GM23338 (cell line): ENCODE results near the gene SOWAHA. TPM values are rescaled to one million over a fixed set of nuclear protein-coding genes. Genes with fewer than 3 reads are reported as not detected.

Experiments
- ATAC-seq: fragments of 200-7000 bp; cut with Tn5 transposase; 3 replicates; pipeline ENCODE4 v1.9.1; 2020
- DNase-seq: peaks from one replicate; pipeline ENCODE4 v3.0.0-alpha.2; 2015; ENCODE audit warnings: low spot score
- H2AFZ ChIP-seq: fragments of 200-600 bp; sonication (generic); 2 replicates; pipeline ENCODE4 v1.8.0; 2016; ENCODE audit warnings: antibody characterized with exemption, mild to moderate bottlenecking, moderate library complexity
- H3F3A ChIP-seq: fragments of 200-600 bp; sonication (generic); replicated peaks from 2 replicates; pipeline ENCODE4 v1.8.0; 2017; ENCODE audit warnings: antibody characterized with exemption, mixed run types, low read depth
- H3K27ac ChIP-seq: fragments of 200-600 bp; sonication (generic); 2 replicates; pipeline ENCODE4 v1.6.1; 2016; ENCODE audit warnings: low read depth
- H3K27me3 ChIP-seq: fragments of 200-600 bp; sonication (generic); 2 replicates; pipeline ENCODE4 v1.8.0; 2016; ENCODE audit warnings: mild to moderate bottlenecking, mixed run types, moderate library complexity; ENCODE audit not compliant: insufficient read depth
- H3K36me3 ChIP-seq: fragments of 200-600 bp; sonication (generic); 2 replicates; pipeline ENCODE4 v1.8.0; 2016; ENCODE audit warnings: mild to moderate bottlenecking; ENCODE audit not compliant: insufficient read depth
- H3K4me1 ChIP-seq: fragments of 200-600 bp; sonication (generic); 2 replicates; pipeline ENCODE4 v1.8.0; 2016; ENCODE audit warnings: mild to moderate bottlenecking, moderate library complexity; ENCODE audit not compliant: insufficient read depth
- H3K4me2 ChIP-seq: fragments of 200-600 bp; sonication (generic); 2 replicates; pipeline ENCODE4 v1.7.1; 2017; ENCODE audit warnings: mixed run types
- H3K4me3 ChIP-seq: fragments of 200-600 bp; sonication (generic); 2 replicates; pipeline ENCODE4 v1.6.1; 2016; ENCODE audit warnings: mixed run types
- H3K79me2 ChIP-seq: fragments of 200-600 bp; sonication (generic); replicated peaks from 2 replicates; pipeline ENCODE4 v1.8.0; 2017; ENCODE audit warnings: mild to moderate bottlenecking; ENCODE audit not compliant: insufficient read depth
- H3K9me2 ChIP-seq: fragments of 200-600 bp; sonication (generic); 2 replicates; pipeline ENCODE4 v1.8.0; 2017; ENCODE audit not compliant: insufficient read depth
- H4K20me1 ChIP-seq: fragments of 200-600 bp; sonication (generic); replicated peaks from 2 replicates; pipeline ENCODE4 v1.8.0; 2017; ENCODE audit warnings: mild to moderate bottlenecking; ENCODE audit not compliant: insufficient read depth
- H3K27ac Mint-ChIP-seq: 2 replicates; pipeline ENCODE4 v1.8.0; 2020; ENCODE audit warnings: inconsistent platforms, mild to moderate bottlenecking, moderate library complexity, mixed read lengths
- H3K27me3 Mint-ChIP-seq: 3 replicates; pipeline ENCODE4 v1.8.0; 2022; ENCODE audit warnings: low read depth, mild to moderate bottlenecking, moderate library complexity, mixed read lengths, inconsistent platforms; ENCODE audit not compliant: insufficient read depth, poor library complexity
- H3K36me3 Mint-ChIP-seq: 3 replicates; pipeline ENCODE4 v1.8.0; 2021; ENCODE audit warnings: low read depth, mild to moderate bottlenecking, inconsistent platforms, moderate library complexity, mixed read lengths
- H3K4me1 Mint-ChIP-seq: 3 replicates; pipeline ENCODE4 v1.8.0; 2020; ENCODE audit warnings: mild to moderate bottlenecking, inconsistent platforms, mixed read lengths
- H3K4me3 Mint-ChIP-seq: 3 replicates; pipeline ENCODE4 v1.8.0; 2021; ENCODE audit warnings: moderate library complexity, mild to moderate bottlenecking, inconsistent platforms, mixed read lengths
- H3K9me3 Mint-ChIP-seq: 3 replicates; pipeline ENCODE4 v1.8.0; 2020; ENCODE audit warnings: moderate library complexity, mild to moderate bottlenecking, inconsistent platforms, mixed read lengths
- CREB1 ChIP-seq: fragments of 250-450 bp; sonication (Bioruptor Pico); IDR thresholded peaks from 2 replicates; pipeline ENCODE4 v1.5.0; 2020; ENCODE audit warnings: low read depth, mild to moderate bottlenecking, moderate library complexity
- EZH2 ChIP-seq: fragments of 200-600 bp; sonication (generic); IDR thresholded peaks from one replicate; pipeline ENCODE4 v1.8.0; 2017; ENCODE audit warnings: antibody characterized with exemption, mild to moderate bottlenecking, low read depth; ENCODE audit not compliant: unreplicated experiment
- EZH2phosphoT487 ChIP-seq: fragments of 200-600 bp; sonication (generic); IDR thresholded peaks from one replicate; pipeline ENCODE4 v1.8.1; 2018; ENCODE audit warnings: antibody characterized with exemption; ENCODE audit not compliant: unreplicated experiment
- JUNB ChIP-seq: IDR thresholded peaks from one replicate; pipeline ENCODE4 v1.6.1; 2016; ENCODE audit warnings: antibody characterized with exemption; ENCODE audit not compliant: unreplicated experiment
- NANOG ChIP-seq: IDR thresholded peaks from 2 replicates; pipeline ENCODE4 v1.6.1; 2016; ENCODE audit warnings: antibody characterized with exemption, borderline replicate concordance
- POLR2AphosphoS5 ChIP-seq: IDR thresholded peaks from 2 replicates; pipeline ENCODE4 v1.6.1; 2016; ENCODE audit warnings: antibody characterized with exemption, low read depth
- STAT1 ChIP-seq: IDR thresholded peaks from one replicate; pipeline ENCODE4 v1.6.1; 2016; ENCODE audit warnings: antibody characterized with exemption; ENCODE audit not compliant: unreplicated experiment
- ZNF114 ChIP-seq: fragments of 250-450 bp; sonication (Bioruptor Pico); IDR thresholded peaks from 2 replicates; pipeline ENCODE4 v1.5.0; 2020; ENCODE audit warnings: mild to moderate bottlenecking, moderate library complexity
- ZNF331 ChIP-seq: fragments of 250-450 bp; sonication (Bioruptor Pico); IDR thresholded peaks from 2 replicates; pipeline ENCODE4 v1.5.0; 2020; ENCODE audit warnings: low read depth, mild to moderate bottlenecking, moderate library complexity
- polyA plus RNA-seq: library from polyadenylated mRNA; unstranded; fragments of >200 nt; fragmentation: Nextera tagmentation; extraction: Ambion mirVana; gene quantifications from 2 replicates; pipeline ENCODE4 v1.2.1, GENCODE V29; 2016
- total RNA-seq: library from RNA; depleted of rRNA; stranded (reverse); fragments of >200 nt; shearing (Covaris generic); gene quantifications from 2 replicates; pipeline ENCODE4 v1.2.3, GENCODE V29; 2014
- TF ChIP-seq, protein P1 (sequence below), 2 experiments: fragments of 200-600 bp in 1 of 2; sonication (generic) in 1 of 2; conservative IDR thresholded peaks; 2 replicates each; pipeline versions ENCODE4 v1.5.1 to v1.6.1; 2016 to 2017; ENCODE audit warnings: antibody characterized with exemption in 2 of 2, low read depth in 2 of 2, mild to moderate bottlenecking in 2 of 2, moderate library complexity in 1 of 2
- TF ChIP-seq, protein P2 (sequence below): IDR thresholded peaks from 2 replicates; pipeline ENCODE4 v1.6.1; 2016; ENCODE audit warnings: antibody characterized with exemption
- TF ChIP-seq, protein P3 (sequence below): fragments of 250-450 bp; sonication (Bioruptor Pico); IDR thresholded peaks from 2 replicates; pipeline ENCODE4 v1.5.0; 2020; ENCODE audit warnings: mild to moderate bottlenecking, moderate library complexity
- TF ChIP-seq, protein P4 (sequence below): IDR thresholded peaks from one replicate; pipeline ENCODE4 v1.6.1; 2018; ENCODE audit warnings: antibody characterized with exemption; ENCODE audit not compliant: unreplicated experiment

The SOWAHA gene
- total and polyA plus RNA-seq, 2 experiments from 2014 or later: 0.18 to 0.52 TPM

DNA sequence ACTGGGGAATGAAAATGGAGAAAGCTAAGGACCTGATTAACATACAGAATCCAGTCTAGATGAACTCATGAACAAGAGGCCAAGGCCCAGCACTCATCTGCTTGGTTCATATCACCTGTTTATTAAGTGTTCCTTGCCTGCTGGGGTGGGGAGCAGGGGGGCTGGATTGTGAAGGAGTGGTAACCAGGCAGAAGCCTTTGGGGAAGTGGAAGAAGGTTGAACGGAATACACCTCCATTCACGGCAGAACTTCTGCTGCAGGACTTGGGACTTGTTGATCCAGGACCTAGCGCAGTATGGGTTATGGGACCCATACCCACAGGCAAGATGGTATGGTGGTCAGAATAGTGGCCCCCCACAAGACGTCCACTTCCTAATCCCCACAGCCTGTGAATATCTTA lies 27.2 kb upstream of the SOWAHA start:
- Histone ChIP-seq H3K36me3 (no peaks in the 10 kb centered on the region), H3K4me3 (no peak overlapping the region), H3K79me2 (no peaks in the 10 kb centered on the region), H3K4me2 (no peak overlapping the region), H3K4me1 (no peaks in the 10 kb centered on the region), H4K20me1 (no peaks in the 10 kb centered on the region), H3K27me3 (peaks cover 16% of the 10 kb centered on the region), H3K27ac (no peak overlapping the region), H2AFZ (no peak overlapping the region), H3K9me2 (no peaks in the 10 kb centered on the region), H3F3A (no peaks in the 10 kb centered on the region)
- Mint-ChIP-seq H3K36me3 (no peaks in the 10 kb centered on the region), H3K9me3 (no peaks in the 10 kb centered on the region), H3K4me1 (peaks cover 11% of the 10 kb centered on the region), H3K4me3 (no peak overlapping the region), H3K27me3 (peaks cover 9% of the 10 kb centered on the region), H3K27ac (no peak overlapping the region)
- DNase-seq: no peak
- no peak for ATAC-seq
- TF ChIP-seq, protein P1, sequence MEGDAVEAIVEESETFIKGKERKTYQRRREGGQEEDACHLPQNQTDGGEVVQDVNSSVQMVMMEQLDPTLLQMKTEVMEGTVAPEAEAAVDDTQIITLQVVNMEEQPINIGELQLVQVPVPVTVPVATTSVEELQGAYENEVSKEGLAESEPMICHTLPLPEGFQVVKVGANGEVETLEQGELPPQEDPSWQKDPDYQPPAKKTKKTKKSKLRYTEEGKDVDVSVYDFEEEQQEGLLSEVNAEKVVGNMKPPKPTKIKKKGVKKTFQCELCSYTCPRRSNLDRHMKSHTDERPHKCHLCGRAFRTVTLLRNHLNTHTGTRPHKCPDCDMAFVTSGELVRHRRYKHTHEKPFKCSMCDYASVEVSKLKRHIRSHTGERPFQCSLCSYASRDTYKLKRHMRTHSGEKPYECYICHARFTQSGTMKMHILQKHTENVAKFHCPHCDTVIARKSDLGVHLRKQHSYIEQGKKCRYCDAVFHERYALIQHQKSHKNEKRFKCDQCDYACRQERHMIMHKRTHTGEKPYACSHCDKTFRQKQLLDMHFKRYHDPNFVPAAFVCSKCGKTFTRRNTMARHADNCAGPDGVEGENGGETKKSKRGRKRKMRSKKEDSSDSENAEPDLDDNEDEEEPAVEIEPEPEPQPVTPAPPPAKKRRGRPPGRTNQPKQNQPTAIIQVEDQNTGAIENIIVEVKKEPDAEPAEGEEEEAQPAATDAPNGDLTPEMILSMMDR (conservative IDR thresholded peaks at IDR 0.05; ENCODE audit: low read depth in 2 of 2): no peak
- TF ChIP-seq, protein P2, sequence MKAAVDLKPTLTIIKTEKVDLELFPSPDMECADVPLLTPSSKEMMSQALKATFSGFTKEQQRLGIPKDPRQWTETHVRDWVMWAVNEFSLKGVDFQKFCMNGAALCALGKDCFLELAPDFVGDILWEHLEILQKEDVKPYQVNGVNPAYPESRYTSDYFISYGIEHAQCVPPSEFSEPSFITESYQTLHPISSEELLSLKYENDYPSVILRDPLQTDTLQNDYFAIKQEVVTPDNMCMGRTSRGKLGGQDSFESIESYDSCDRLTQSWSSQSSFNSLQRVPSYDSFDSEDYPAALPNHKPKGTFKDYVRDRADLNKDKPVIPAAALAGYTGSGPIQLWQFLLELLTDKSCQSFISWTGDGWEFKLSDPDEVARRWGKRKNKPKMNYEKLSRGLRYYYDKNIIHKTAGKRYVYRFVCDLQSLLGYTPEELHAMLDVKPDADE: no peak
- TF ChIP-seq EZH2: no peak
- TF ChIP-seq CREB1 (CRISPR knock-in tag): no peak
- TF ChIP-seq, protein P3, sequence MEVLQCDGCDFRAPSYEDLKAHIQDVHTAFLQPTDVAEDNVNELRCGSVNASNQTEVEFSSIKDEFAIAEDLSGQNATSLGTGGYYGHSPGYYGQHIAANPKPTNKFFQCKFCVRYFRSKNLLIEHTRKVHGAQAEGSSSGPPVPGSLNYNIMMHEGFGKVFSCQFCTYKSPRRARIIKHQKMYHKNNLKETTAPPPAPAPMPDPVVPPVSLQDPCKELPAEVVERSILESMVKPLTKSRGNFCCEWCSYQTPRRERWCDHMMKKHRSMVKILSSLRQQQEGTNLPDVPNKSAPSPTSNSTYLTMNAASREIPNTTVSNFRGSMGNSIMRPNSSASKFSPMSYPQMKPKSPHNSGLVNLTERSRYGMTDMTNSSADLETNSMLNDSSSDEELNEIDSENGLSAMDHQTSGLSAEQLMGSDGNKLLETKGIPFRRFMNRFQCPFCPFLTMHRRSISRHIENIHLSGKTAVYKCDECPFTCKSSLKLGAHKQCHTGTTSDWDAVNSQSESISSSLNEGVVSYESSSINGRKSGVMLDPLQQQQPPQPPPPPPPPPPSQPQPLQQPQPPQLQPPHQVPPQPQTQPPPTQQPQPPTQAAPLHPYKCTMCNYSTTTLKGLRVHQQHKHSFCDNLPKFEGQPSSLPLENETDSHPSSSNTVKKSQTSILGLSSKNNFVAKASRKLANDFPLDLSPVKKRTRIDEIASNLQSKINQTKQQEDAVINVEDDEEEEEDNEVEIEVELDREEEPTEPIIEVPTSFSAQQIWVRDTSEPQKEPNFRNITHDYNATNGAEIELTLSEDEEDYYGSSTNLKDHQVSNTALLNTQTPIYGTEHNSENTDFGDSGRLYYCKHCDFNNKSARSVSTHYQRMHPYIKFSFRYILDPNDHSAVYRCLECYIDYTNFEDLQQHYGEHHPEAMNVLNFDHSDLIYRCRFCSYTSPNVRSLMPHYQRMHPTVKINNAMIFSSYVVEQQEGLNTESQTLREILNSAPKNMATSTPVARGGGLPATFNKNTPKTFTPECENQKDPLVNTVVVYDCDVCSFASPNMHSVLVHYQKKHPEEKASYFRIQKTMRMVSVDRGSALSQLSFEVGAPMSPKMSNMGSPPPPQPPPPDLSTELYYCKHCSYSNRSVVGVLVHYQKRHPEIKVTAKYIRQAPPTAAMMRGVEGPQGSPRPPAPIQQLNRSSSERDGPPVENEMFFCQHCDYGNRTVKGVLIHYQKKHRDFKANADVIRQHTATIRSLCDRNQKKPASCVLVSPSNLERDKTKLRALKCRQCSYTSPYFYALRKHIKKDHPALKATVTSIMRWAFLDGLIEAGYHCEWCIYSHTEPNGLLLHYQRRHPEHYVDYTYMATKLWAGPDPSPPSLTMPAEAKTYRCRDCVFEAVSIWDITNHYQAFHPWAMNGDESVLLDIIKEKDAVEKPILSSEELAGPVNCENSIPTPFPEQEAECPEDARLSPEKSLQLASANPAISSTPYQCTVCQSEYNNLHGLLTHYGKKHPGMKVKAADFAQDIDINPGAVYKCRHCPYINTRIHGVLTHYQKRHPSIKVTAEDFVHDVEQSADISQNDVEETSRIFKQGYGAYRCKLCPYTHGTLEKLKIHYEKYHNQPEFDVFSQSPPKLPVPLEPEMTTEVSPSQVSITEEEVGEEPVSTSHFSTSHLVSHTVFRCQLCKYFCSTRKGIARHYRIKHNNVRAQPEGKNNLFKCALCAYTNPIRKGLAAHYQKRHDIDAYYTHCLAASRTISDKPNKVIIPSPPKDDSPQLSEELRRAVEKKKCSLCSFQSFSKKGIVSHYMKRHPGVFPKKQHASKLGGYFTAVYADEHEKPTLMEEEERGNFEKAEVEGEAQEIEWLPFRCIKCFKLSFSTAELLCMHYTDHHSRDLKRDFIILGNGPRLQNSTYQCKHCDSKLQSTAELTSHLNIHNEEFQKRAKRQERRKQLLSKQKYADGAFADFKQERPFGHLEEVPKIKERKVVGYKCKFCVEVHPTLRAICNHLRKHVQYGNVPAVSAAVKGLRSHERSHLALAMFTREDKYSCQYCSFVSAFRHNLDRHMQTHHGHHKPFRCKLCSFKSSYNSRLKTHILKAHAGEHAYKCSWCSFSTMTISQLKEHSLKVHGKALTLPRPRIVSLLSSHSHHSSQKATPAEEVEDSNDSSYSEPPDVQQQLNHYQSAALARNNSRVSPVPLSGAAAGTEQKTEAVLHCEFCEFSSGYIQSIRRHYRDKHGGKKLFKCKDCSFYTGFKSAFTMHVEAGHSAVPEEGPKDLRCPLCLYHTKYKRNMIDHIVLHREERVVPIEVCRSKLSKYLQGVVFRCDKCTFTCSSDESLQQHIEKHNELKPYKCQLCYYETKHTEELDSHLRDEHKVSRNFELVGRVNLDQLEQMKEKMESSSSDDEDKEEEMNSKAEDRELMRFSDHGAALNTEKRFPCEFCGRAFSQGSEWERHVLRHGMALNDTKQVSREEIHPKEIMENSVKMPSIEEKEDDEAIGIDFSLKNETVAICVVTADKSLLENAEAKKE (CRISPR knock-in tag): no peak
- no peak for TF ChIP-seq POLR2AphosphoS5
- TF ChIP-seq, protein P4, sequence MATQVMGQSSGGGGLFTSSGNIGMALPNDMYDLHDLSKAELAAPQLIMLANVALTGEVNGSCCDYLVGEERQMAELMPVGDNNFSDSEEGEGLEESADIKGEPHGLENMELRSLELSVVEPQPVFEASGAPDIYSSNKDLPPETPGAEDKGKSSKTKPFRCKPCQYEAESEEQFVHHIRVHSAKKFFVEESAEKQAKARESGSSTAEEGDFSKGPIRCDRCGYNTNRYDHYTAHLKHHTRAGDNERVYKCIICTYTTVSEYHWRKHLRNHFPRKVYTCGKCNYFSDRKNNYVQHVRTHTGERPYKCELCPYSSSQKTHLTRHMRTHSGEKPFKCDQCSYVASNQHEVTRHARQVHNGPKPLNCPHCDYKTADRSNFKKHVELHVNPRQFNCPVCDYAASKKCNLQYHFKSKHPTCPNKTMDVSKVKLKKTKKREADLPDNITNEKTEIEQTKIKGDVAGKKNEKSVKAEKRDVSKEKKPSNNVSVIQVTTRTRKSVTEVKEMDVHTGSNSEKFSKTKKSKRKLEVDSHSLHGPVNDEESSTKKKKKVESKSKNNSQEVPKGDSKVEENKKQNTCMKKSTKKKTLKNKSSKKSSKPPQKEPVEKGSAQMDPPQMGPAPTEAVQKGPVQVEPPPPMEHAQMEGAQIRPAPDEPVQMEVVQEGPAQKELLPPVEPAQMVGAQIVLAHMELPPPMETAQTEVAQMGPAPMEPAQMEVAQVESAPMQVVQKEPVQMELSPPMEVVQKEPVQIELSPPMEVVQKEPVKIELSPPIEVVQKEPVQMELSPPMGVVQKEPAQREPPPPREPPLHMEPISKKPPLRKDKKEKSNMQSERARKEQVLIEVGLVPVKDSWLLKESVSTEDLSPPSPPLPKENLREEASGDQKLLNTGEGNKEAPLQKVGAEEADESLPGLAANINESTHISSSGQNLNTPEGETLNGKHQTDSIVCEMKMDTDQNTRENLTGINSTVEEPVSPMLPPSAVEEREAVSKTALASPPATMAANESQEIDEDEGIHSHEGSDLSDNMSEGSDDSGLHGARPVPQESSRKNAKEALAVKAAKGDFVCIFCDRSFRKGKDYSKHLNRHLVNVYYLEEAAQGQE: no peak
- TF ChIP-seq STAT1: no peak
- TF ChIP-seq NANOG: no peak
- no peak for TF ChIP-seq ZNF331 (CRISPR knock-in tag)
- no peak for TF ChIP-seq EZH2phosphoT487
- no peak for TF ChIP-seq JUNB
- TF ChIP-seq ZNF114 (CRISPR knock-in tag): no peak
